Activated CD8-positive, alpha-beta memory T cell treated with anti-CD3 and anti-CD28 coated beads, Interleukin-2, amount 50 U/mL, for 1 hour (primary cell): ENCODE results near the gene MOB1A.
A peak's percentile ranks its signal among the peaks of the same experiment; 100 is the strongest.
"Not testable (repeated sequence)": the region's sequence is repeated elsewhere in the genome, so short reads cannot be mapped to it uniquely, and the experiment has no call there.

ENCODE experiments used
- DNase-seq: peaks from one replicate; pipeline ENCODE4 v3.0.0-alpha.2; 2020; ENCODE audit errors: extremely low read depth

The MOB1A gene

GRCh38 chr2:74198461-74199274 is 20.0 kb upstream of the MOB1A start, which contains the start of gene MTHFD2:
Gene MTHFD2, plus strand, starts transcription at chr2:74198615. Its CDS starts 27 bp downstream, at chr2:74198642.
- DNase-seq, result peak; percentile 67

- no peak for DNase-seq
Measured at GRCh38 chr2:74198023-74198460, 19.4 kb upstream of the MOB1A start.

GRCh38 chr2:74197049-74197448 is 18.4 kb upstream of the MOB1A start:
- DNase-seq, result no peak

GRCh38 chr2:74194799-74195198 is 16.1 kb upstream of the MOB1A start:
- DNase-seq, result no peak

- DNase-seq, result no peak
Measured at GRCh38 chr2:74191596-74192380, 13.1 kb upstream of the MOB1A start.

DNA sequence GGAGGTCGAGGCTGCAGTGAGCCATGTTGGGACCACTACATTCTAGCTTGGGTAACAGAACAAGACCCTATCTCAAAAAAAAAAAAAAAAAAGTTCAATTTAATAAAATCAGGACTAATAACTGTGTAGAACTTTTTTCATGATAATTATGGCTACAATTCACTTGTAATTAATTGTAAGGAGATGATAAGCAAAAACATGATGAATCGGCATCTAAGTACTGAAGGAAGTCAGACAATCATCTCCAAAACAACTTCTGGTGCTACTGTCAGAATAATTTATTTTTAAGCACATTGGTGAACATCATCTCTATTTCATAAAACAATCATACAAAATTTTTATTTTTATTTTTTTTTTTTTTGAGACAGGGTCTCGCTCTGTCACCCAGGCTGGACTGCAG is 10.0 kb upstream of the MOB1A start:
- no peak for DNase-seq

GRCh38 chr2:74188018-74188601 is 9.4 kb upstream of the MOB1A start:
- no peak for DNase-seq

GRCh38 chr2:74186706-74187105 is 8.0 kb upstream of the MOB1A start:
- not testable (repeated sequence) for DNase-seq

GRCh38 chr2:74186038-74186437 is 7.4 kb upstream of the MOB1A start:
- DNase-seq, result no peak

DNA sequence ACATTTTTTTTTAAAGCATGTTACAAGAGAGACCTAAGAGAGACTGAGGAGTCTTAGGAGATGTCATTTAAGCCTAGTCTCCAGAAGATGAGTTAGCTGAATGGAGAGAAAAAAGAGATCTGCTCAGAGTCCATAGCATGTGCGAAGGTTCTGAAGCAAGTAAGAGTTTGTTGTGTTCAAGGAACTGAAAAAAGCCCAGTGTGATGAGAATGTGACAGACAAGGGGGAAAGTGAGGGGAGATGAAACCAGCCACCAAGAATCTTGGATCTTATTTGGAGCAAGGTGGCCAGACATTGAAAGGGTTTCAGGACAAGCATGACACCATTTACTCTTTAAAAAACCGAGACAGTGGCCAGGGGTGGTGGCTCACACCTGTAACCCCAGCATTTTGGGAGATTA is 5.2 kb upstream of the MOB1A start:
- no peak for DNase-seq

DNA sequence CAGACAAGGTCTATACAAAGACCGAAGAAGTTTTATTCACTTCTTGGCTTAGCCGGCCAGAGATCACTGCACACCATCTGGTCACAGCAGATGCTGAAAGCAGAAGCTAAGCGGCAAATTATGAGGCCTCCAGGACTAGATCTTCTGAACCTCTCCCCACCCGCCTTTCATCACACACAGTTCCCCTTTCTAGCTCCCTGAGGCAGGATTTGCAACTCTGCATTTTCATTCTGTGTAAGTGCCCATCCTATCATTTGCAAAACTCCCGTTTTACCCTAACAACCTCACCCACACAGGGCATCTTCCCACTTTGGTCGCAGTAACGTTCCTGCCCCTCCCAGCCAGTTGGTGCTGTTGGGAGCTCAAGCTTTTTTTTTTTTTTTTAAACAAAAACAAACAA is 3.1 kb upstream of the MOB1A start:
- DNase-seq, result no peak

DNA sequence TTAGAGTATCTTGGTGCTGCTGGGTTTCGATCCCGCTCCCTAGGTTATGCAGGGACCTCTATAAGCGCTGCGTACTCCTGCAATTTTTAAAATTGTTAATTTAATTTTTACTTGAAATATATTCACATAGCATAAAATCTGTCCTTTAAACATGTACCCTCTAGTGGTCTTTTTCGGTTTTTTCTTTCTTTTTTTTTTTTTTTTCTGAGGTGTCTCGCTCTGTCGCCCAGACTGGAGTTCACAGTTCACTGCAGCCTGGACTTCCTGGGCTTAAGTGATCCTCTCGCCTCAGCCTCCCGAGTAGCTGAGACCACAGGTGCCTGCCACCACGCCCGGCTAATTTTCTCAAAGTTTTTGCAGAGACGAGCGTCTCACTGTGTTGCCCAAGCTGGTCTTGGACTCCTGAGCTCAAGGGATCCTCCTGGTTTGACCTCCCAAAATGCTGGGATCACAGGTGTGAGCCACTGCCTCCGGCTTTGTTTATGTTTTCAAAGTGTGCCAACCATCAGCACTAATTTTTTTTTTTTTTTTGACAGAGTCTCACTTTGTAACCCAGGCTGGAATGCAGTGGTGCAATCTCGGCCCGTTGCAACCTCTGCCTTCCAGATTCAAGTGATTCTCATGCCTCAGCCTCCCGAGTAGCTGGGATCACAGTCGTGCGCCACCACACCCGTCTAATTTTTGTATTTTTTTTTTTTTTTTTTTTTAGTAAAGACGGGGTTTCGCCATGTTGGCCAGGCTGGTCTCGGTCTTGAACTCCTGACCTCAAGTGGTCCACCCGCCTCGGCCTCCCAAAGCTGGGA is 585 bp upstream of the MOB1A start:
- DNase-seq, result no peak

DNA sequence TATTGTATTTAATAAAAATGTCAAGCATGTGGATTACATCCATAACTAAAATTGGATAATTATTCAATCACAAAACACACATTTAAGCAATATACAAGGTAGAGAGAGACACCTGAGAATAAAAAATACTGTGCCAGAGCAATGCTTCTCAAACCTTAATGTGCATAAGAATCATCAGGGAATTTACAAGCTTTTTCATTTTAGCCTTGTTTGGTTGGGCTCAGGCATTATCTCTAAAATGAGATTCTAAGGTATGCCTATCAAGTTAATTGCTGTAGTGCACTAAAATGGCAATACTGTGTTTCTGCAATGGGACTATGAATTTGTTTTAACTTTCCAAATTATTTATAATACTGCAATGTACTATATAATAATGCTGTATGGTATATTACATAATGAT is 983 bp downstream of the MOB1A start:
- DNase-seq, result no peak

- DNase-seq, result no peak
Measured at GRCh38 chr2:74174909-74175308, 3.8 kb downstream of the MOB1A start.

DNA sequence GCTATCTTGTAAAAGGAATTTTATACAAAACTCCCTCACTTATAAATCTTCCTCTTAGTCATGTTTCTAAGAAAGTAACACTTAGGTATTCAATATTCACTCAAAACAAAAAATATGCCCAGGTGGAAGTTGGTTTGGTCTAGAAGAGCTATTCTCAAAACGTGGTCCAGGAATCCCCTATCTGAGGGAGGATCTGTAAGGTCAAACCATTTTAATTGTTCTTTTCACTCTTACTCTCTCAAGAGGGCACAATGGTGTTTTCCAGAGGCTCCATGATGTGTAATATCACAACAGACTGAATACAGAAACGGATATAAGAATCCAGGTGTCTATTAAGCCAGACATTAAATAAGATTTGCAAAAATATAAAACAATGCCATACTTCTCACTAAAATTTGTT is 9.9 kb downstream of the MOB1A start:
- no peak for DNase-seq

GRCh38 chr2:74164761-74165160 is 13.9 kb downstream of the MOB1A start:
- no peak for DNase-seq

GRCh38 chr2:74162951-74163350 is 15.7 kb downstream of the MOB1A start:
- no peak for DNase-seq

- DNase-seq, result no peak
Measured at GRCh38 chr2:74155830-74156229, 22.8 kb downstream of the MOB1A start.

- DNase-seq, result no peak
Measured at GRCh38 chr2:74152954-74153353, 25.7 kb downstream of the MOB1A start.

DNA sequence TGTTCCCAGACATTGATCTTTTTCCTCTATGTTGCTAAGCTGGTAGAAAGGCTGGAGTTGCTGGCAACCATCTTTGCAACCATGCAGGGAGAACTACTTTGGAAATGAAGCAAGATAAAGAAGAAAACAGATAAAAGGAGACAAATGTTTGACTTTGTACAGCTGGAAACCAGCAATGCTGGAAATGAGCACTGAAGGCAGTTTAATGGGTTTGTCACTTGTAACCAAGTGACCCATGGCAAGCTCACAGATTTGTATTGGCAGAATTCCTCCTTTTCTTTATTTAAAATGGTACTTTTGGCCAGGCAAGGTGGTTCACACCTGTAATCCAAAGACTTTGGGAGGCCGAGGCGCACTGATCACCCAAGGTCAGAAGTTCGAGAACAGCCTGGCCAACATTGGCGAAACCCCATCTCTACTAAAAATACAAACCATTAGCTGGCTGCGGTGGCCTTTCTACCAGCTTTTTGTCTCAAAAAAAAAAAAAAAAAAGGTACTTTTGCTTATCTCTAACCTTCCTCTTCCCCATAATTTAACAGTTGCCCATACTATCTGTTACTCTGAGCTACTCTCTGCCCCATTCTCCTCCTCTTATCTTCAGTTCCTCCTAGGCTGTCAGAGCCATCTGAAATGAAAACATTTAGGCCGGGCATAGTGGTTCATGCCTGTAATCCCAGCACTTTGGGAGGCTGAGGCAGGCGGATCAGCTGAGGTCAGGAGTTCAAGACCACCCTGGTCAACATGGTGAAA is 28.9 kb downstream of the MOB1A start:
- DNase-seq, result no peak

GRCh38 chr2:74149247-74149525 is 29.5 kb downstream of the MOB1A start:
- no peak for DNase-seq
